Stimulated activated CD8-positive, alpha-beta memory T cell treated with anti-CD3 and anti-CD28 coated beads, Interleukin-12 subunit alpha, Interleukin-12 subunit beta, amount 100 ng/mL, for 4 hours (primary cell): ENCODE data around the gene KCTD3.

Source experiments
- DNase-seq: peaks from one replicate; pipeline ENCODE4 v3.0.0-alpha.2; 2020; ENCODE audit warnings: low read depth

The KCTD3 gene

DNA sequence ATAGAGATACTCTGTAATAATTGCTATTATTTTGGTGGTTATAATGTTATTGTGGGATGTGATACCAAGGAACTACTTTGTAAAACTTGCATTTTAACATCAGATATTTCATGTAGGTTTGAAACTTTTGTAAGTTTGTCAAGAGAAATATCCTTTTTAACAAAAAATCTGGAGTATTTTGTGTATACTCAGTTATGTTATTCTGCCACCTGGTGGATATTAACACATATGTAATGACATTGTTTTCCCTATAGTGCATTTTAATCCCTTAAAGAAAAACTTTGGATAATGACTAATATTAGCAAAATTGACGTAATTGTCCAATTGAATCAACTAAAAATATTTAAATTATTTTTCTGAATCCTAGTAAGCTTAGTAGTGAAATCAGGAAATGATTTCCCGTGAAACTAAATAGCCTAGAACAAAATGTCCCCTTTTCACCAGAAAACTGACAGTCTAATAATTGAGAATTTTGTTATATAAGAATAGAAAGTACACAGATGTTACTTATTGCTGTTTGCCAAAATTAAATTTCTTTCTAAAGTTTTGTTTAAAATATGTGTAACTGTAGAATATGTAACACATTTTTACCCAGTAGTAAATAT is 39.6 kb downstream of the KCTD3 start:
- no peak for DNase-seq

DNA sequence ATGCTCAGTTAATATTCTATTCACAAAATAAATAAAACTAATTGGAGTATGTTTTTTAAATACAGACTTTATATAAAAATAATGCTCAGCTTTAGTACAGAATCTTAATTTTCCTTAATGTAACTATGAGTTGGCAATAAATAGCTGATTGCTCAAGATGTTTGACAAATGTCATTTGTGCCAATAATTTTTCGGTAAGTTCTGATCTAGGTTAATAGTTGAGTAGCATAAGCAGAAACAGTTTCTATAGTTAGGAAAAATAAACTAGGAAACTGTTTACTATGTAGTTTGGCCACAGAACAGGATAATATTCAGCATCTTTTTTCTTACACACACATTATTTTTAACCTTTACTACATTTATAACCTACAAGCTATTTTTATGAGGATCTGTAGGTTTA is 40.3 kb downstream of the KCTD3 start:
- DNase-seq: no peak

DNA sequence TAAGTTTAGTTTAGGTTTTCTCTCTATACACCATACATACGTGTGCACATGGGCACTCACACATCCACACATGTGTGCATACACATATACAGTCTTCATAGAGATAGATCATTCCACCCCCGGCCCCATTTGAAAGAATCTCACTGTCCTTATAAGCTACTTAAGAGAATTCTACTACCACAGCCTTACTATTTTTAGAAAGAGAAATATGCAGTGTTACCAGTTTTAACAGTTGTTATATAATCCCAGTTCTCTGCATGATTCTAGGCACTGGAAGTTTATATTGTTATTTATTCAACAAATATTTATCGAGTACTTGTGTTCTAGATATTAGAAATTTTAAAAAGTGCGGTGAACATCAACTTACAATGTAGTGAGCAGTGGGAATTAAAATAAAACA is 41.5 kb downstream of the KCTD3 start:
- no peak for DNase-seq

DNA sequence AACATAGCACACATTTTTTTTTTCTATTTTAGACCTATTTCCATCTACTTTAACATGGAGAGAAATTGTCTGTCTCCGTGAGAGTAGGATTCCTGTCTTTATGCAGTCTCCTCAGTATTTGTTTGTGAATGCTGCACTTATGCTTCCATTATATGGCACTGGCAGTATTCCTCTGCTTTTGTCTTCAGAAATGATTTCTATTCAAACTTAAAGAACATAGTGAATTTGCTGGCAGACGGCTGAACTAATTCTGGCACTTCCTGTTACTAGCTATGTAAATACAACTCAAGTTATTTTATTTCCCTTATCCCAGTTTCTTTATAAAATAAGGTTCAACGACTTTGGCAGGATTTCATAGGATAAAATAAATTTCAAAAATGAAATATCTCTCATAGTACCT is 45.3 kb downstream of the KCTD3 start:
- no peak for DNase-seq

GRCh38 chr1:215617979-215618378 is 50.9 kb downstream of the KCTD3 start:
- DNase-seq: no peak

DNA sequence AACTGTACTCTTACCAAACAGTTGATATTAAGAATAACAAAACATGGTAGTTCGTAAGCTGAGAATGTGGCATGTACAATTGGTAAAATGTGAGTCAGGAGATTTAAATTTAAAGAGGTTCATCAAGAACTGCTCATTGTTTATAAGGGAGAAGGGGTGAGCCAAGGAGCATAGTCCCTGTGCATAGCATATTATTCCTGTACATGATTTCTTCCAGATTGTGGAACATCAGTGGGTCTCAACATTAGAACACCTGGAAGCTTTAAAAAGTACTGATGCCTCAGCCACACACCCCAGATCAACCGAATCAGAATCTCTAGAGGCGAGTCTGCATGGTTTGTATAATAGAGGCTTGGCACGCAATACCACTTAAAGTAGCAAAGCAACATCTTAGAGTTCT is 56.1 kb downstream of the KCTD3 start:
- no peak for DNase-seq

DNA sequence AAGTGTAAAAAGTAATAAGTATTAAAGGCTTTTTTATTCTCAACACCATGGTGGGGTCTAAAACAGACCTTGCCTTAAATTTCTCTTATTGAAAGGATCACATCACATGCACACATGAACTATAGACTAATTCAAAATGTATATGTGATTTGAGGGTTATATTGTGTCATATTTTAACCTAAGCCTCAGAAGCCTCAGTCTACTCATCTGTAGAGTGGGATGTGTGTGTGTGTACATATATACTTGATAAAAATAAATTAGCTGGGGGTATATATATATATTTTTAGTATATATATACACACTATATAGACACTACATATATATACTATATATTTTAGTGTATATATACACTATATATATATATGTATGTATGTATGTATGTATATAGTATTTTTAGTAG is 58.8 kb downstream of the KCTD3 start:
- no peak for DNase-seq

- DNase-seq: no peak
Observed at GRCh38 chr1:215631040-215631439, 63.9 kb downstream of the KCTD3 start.

DNA sequence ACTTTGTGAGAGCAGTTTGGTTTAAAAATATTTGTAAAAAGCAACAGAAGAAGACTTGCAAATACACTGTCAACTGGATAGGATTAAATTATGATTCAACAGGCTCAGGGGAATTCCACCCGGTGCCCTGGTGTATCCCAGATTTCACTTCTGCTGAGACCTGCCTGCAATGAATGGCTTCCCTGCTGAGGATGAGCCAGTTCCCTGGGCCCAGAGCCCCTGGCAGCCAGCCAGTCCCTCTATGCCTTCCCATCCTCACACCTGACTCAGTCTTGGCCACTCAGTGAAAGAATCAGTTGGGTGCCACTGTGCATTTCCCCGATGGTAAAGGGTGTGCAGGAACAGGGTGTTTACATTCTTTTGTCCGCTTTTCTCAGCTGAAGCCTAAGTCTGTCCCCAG is 64.4 kb downstream of the KCTD3 start:
- DNase-seq: no peak

DNA sequence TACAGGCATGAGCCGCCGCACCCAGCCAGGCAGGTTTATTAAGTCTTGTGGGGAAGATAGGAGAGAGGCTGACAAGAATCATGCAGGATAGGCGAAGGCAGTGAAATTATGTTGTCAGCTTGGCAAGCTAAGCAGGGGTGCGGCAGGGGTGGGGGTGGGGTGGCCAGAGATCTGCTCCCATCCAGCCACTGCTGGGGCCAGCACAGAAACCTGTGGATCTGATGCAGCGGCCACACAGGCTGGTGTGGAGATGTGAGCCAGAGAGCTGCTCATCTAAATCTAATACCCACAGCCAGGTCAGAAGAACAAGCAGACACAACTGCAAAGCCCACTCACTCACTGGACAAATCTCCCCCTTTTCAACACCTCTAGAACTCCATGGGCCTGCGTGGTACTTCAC is 68.7 kb downstream of the KCTD3 start:
- DNase-seq: no peak

DNA sequence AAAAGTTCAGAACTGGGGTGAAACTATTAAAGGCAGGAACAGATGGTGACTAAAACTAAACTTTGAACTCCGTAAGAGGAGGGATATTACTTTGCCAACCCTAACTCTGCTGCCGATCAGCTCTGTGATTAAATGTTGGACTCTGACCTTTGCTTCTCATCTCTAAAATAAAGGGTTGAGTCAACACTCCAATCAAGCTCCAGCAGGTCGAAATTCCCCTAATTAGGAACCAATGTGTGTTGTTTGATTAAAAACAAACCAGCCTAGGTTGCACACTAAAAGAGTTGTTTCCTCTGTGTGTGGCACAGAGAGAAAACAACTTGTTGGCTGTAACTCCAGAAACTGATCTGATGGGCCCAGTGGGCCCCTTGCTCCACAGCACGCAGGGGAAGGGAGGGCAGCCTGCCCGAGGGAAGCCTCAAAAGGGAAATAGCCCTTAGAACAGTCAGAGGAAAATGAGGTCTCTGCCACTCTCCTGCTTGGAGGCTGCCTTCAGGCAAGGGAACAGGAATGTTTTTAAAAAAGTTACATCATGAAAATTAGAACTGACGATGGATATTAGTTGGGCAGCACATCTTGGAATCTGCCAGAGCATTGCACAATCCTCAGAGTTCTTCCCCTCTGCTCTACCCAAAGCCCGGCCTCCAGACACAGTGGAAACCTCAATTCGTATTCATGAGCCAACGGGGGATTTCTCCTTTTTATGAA is 69.3 kb downstream of the KCTD3 start:
- no peak for DNase-seq

DNA sequence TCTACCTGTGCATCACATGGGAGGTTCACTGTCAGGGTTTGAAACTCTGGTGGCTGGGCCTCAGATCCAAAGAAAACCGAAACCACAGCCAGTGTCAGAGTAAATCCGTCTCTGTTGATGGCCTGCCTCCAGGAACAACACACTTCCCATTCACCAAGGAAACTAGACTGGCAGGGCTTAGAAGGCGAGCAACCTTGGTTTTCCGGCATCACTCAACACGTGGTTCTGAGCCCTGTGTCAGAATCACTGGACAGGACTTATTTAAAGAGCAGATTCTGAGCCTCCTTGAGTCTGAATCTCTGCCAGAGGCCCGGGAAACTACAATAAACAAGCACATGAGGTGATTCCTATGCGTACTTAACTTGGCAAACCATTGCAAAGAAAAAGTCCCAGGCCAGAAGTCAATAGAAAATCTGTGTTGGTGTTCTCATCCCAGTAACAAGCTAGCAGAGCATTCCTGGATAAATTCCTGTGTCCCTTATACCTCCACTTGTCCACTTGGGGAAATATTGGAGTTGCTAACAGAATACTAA is 70.0 kb downstream of the KCTD3 start:
- DNase-seq: no peak

DNA sequence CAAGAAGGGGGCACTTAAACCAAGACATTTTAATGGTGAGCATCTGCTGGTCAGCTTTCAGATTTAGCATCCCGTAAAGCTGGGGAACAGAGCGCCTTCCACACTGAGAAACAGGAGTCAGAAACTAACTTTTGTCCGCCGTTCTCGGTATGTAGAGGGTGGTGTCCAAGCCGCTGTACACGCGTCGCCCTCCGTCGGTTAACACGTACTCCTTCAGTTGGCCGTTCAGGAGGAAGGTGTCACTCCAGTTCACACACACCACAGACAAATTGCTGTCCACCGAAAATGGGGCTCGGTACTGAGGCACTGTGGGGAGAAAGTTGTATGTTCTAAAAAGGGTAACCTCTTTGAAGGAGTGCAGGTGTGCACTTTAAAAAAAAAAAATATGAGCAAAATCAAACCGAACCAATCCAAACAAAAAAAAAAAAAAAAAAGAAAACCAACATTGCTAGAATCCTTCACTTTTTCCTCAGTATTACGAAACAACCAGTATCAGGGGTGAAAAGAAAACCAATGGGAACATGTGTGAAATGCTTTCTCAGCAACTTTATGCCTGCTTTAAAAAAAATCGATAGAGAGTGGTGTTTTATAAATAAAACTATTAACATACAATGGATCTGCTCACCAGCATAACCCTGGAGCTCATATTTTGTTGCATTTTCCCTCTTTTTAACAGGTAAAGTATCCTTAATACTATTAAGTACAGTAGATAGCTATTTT is 73.5 kb downstream of the KCTD3 start:
- no peak for DNase-seq

- no peak for DNase-seq
Observed at GRCh38 chr1:215643592-215644321, 76.7 kb downstream of the KCTD3 start.

DNA sequence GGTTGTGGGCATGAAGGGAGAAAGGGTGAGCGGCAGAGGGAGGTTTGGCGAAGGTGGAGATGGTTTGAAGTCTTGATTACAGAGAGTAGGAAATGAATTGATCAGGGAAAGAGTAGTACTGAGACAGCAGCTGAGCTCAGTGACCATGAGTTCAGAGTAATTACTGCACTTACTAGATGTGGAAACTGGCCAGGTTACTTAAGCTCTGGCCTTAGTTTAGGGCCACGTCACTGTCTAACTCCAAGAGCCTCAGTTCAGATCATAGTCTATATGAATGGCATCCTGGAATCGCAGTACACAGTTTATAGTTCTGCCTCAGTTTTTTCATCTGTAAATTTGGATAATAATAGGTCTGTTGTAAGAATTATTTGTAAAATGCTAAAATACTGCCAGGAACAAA is 78.1 kb downstream of the KCTD3 start:
- no peak for DNase-seq

- DNase-seq: no peak
Observed at GRCh38 chr1:215645861-215646260, 78.8 kb downstream of the KCTD3 start.

GRCh38 chr1:215647738-215648137 is 80.6 kb downstream of the KCTD3 start:
- no peak for DNase-seq

DNA sequence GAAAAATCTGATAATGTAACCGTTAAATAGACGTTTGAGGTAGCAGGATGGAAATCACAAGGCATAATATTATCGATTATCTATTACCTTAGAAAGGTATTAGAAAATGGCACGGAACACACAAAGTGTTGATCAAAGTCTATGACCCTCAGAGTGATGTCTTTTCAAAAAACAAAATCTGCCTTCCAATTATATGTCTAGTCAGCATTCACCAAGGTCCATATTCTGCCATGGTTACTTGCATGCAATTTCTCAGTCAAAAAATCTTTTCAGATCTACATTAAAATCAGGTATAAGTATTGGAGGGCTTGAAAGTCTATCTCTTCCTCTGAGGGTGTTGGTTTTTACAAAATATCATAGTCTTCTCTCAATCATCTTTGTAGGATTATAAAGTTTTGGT is 81.9 kb downstream of the KCTD3 start:
- no peak for DNase-seq

GRCh38 chr1:215650446-215651149 is 83.5 kb downstream of the KCTD3 start:
- no peak for DNase-seq

DNA sequence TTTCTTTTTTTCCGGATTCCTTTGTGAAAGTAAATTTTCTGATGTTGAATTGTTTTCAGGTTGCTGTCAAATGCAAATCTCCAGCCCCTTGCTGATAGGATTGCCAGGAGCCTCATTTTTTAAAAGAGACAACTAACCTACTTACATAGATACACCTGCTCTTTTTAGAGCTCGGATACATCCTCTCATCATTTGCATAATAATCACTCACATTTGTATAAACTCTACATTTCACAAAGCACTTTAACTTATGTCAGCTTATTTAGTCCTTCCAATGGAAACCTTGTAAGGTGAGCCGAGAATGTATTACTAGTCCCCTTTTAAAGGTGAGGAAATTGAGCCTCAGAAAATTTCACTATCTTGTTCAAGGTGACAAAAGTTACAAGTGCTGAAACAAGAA is 84.8 kb downstream of the KCTD3 start:
- no peak for DNase-seq

GRCh38 chr1:215652371-215652770 is 85.3 kb downstream of the KCTD3 start:
- DNase-seq: no peak

DNA sequence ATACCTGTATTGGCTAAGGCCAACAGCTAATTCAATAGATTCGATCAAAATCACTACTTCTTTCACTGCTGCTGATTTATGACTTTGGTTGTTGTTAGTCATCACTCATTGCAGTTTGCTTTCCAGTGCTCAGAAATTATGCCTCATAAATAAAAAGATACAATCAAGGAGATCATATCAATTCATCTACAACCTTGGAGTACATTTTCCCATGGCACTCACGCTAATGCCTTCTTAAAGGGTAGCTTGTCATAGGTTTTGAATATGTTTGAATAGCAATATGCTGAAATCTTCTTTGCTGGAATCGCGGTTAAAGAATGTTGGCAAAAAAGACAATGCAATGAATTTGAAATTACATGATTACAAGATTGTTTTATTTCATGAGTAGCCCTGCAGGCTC is 89.9 kb downstream of the KCTD3 start:
- no peak for DNase-seq
